NCI-H2081 (cell line): ENCODE measurements around the gene TSC22D1.

Source experiments
- DNase-seq, 2 experiments: peaks; one replicate each; lab custom pipeline; 2025; lab: John Stamatoyannopoulos, UW

The TSC22D1 gene

GRCh38 chr13:44382635-44383145 is 193.4 kb downstream of the TSC22D1 start:
- no peak for DNase-seq
